ENCODE data around the gene KCNJ15. TPM values are rescaled to one million over a fixed set of nuclear protein-coding genes. Genes with fewer than 3 reads are reported as not detected.

KCNJ15 gene
- total and polyA plus RNA-seq, 10 donors = 0.27 to 45.6 (median 16.8) TPM

- Histone ChIP-seq H3K36me3 (no peaks in the 10 kb centered on the region), H3K4me1 (peaks cover 0 to 14% (median 0%) of the 10 kb centered on the region in 6 donors), H3K4me3 (no peak overlapping the region), H3K27ac (peak overlapping the region in 1 of 8 donors; percentile 78), H3K27me3 (replicated peaks in 1 of 7) (peaks cover 0 to 19% (median 0%) of the 10 kb centered on the region in 7 donors), H3K9me3 (no peaks in the 10 kb centered on the region)
- intact Hi-C loops (cut with DNase I; ENCODE audit: low total_unique reads) = no loop called here
- no peak for DNase-seq
- TF ChIP-seq POLR2A (IDR thresholded peaks at IDR 0.05) (no peak), CTCF (IDR thresholded peaks at IDR 0.05 in 8 of 11, conservative IDR thresholded peaks at IDR 0.05 in 3 of 11) (no peak)
- 85 to 94% (median 90%) methylated on average over 2 of the region's 2 CpGs for WGBS, 5 donors
Observed at GRCh38 chr21:38259665-38260064, 2.9 kb downstream of the KCNJ15 start.

GRCh38 chr21:38260426-38260825 lies 3.6 kb downstream of the KCNJ15 start:
- WGBS, 5 donors = 86 to 93% (median 89%) methylated on average over 6 of the region's 6 CpGs
- DNase-seq = no peak
- intact Hi-C loops (cut with DNase I; ENCODE audit: low total_unique reads) = no loop called here
- H3K36me3 ChIP-seq = no peaks in the 10 kb centered on the region
- no peaks in the 10 kb centered on the region for H3K9me3 ChIP-seq
- no peak for TF ChIP-seq CTCF (IDR thresholded peaks at IDR 0.05 in 8 of 11, conservative IDR thresholded peaks at IDR 0.05 in 3 of 11)
- no peak for TF ChIP-seq POLR2AphosphoS5 (IDR thresholded peaks at IDR 0.05)
- TF ChIP-seq POLR2A (IDR thresholded peaks at IDR 0.05) = no peak
- no peak overlapping the region for H3K27ac ChIP-seq
- H3K4me1 ChIP-seq = peaks cover 0 to 11% (median 0%) of the 10 kb centered on the region in 6 donors
- H3K27me3 ChIP-seq (replicated peaks in 1 of 7) = peaks cover 0 to 14% (median 0%) of the 10 kb centered on the region in 7 donors
- H3K4me3 ChIP-seq = no peak overlapping the region

GRCh38 chr21:38261851-38262250 lies 5.1 kb downstream of the KCNJ15 start:
- H3K27me3 ChIP-seq (replicated peaks in 1 of 7) = peaks cover 0 to 7% (median 0%) of the 10 kb centered on the region in 7 donors
- no peaks in the 10 kb centered on the region for H3K36me3 ChIP-seq
- no peak overlapping the region for H3K27ac ChIP-seq
- H3K4me3 ChIP-seq = no peak overlapping the region
- no peak for DNase-seq
- no peaks in the 10 kb centered on the region for H3K9me3 ChIP-seq
- intact Hi-C loops (cut with DNase I; ENCODE audit: low total_unique reads) = no loop called here
- 81 to 87% (median 82%) methylated on average over 2 of the region's 2 CpGs for WGBS, 5 donors
- H3K4me1 ChIP-seq = peaks cover 0 to 7% (median 0%) of the 10 kb centered on the region in 6 donors
- TF ChIP-seq CTCF (IDR thresholded peaks at IDR 0.05 in 8 of 11, conservative IDR thresholded peaks at IDR 0.05 in 3 of 11) = no peak
- TF ChIP-seq POLR2A (IDR thresholded peaks at IDR 0.05) = no peak
- TF ChIP-seq POLR2AphosphoS5 (IDR thresholded peaks at IDR 0.05) = no peak

GRCh38 chr21:38263493-38263892 lies 6.7 kb downstream of the KCNJ15 start:
- no peak for TF ChIP-seq CTCF (IDR thresholded peaks at IDR 0.05 in 8 of 11, conservative IDR thresholded peaks at IDR 0.05 in 3 of 11)
- TF ChIP-seq POLR2AphosphoS5 (IDR thresholded peaks at IDR 0.05) = no peak
- TF ChIP-seq POLR2A (IDR thresholded peaks at IDR 0.05) = no peak
- intact Hi-C loops (cut with DNase I; ENCODE audit: low total_unique reads) = no loop called here
- Histone ChIP-seq H3K27ac (no peak overlapping the region), H3K4me3 (no peak overlapping the region), H3K36me3 (no peaks in the 10 kb centered on the region), H3K4me1 (peaks cover 0 to 19% (median 0%) of the 10 kb centered on the region in 6 donors), H3K9me3 (no peaks in the 10 kb centered on the region), H3K27me3 (replicated peaks in 1 of 7) (peaks cover 0 to 3% (median 0%) of the 10 kb centered on the region in 7 donors)
- DNase-seq = no peak
- 75 to 91% (median 87%) methylated on average over 8 of the region's 8 CpGs for WGBS, 5 donors

All from spleen (tissue), 11 donors.